Activated CD8-positive, alpha-beta memory T cell treated with anti-CD3 and anti-CD28 coated beads, Interleukin-2, amount 50 U/mL, for 48 hours (primary cell): ENCODE results near the gene ST6GAL1.
"Not testable (repeated sequence)": the region's sequence is repeated elsewhere in the genome, so short reads cannot be mapped to it uniquely, and the experiment has no call there.

Experiments
- DNase-seq: peaks from one replicate; pipeline ENCODE4 v3.0.0-alpha.2; 2020

ST6GAL1 gene, protein sequence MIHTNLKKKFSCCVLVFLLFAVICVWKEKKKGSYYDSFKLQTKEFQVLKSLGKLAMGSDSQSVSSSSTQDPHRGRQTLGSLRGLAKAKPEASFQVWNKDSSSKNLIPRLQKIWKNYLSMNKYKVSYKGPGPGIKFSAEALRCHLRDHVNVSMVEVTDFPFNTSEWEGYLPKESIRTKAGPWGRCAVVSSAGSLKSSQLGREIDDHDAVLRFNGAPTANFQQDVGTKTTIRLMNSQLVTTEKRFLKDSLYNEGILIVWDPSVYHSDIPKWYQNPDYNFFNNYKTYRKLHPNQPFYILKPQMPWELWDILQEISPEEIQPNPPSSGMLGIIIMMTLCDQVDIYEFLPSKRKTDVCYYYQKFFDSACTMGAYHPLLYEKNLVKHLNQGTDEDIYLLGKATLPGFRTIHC

DNA sequence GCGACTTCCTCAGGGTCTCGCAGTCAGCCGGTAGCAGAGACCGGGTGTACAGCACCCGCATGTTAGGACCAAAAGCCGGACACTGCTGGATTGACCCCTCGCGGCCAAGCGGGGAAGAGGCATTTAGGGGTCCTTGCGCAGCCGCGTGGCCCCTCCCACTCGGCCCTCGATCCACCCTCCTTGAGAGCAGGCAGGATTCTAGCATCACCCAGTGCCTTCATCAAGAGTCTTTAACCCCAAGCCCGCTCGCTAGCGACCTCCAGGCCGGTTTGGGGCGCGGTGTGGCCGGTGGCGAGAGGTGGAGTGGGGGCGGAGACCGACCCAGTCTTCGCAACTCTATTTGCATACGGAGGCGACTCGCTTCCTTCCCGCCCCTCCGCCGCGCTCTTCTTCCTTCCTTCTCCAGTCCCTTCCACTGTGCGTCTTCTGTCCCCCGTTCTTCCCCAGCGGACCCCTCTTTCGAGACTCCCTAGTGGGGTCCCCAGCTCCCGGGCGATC lies at the start of gene ST6GAL1:
Gene ST6GAL1, plus strand, starts transcription at position 384 of the 498 bp plus-strand sequence. CDS start 112,178 bp downstream, outside the sequence.
- peak; percentile 87 for DNase-seq

DNA sequence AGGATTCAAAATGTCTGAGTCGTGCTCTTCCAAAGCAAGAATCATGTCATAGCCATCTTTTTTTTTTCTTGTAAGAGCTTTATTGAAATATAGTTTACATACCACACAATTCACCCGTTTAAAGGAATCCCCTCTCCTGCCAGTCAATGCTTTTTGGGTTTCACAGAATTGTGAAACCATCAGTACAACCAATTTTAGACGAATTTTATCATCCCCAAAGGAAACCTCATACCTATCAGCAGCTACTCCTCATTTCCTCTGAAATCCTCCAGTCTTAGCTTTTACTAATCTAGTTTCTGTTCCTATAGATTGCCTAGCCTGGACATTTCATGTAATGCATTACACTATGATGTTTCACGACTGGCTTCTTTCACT lies 48.2 kb upstream of the ST6GAL1 start:
- DNase-seq, result no peak

DNA sequence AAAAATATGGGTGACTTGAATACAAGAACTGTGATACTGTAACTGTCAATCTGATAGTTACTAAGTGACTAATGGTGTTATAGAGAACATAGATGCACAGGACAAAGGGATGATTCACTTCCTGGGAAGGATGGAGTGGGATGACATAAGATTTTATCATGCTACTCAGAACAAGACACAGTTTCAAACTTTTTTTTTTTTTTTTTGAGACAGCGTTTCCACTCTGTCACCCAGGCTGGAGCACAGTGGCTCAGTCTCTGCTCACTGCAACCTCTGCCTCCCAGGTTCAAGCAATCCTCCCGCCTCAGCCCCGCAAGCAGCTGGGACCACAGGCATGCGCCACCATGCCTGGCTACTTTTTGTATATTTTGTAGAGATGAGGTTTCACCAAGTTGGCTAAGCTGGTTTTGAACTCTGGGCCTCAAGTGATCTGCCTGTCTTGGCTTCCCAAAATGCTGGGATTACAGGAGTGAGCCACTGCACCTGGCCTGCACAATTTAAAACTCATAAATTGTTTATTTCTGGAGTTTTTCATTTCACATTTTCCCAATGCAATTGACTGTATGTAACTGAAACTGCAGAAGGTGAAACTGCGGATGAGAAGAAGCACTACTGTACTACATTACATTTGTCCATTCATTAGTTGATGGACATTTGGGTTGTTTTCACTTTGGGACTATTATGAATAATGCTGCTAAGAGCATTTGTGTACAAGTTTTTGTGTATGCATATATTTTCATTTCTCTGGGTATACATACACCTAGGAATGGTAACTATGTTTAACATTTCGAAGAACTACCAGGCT lies 47.2 kb upstream of the ST6GAL1 start:
- peak; percentile 73 for DNase-seq

DNA sequence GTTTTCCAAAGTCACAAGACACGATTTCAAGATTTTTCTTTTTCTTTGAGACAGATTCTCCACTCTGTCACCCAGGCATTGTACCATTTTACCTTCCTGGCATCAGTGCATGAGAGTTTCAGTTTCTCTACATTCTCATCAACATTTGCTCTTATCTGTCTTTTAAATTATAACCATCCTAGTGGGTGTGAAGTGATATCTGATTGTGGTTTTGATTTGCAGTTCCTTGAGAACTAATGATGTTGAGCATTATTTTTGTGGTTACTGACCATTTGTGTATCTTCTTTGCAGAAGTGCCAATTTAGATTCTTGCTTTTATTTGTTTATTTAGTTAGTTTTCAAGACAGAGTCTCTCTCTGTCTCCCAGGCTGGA lies 46.7 kb upstream of the ST6GAL1 start:
- no peak for DNase-seq

DNA sequence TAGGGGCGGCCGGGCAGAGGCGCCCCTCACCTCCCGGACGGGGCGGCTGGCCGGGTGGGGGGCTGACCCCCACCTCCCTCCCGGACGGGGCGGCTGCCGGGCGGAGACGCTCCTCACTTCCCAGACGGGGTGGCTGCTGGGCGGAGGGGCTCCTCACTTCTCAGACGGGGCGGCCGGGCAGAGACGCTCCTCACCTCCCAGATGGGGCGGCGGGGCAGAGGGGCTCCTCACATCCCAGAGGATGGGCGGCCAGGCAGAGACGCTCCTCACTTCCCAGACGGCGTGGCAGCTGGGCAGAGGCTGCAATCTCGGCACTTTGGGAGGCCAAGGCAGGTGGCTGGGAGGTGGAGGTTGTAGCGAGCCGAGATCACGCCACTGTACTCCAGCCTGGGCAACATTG lies 45.5 kb upstream of the ST6GAL1 start:
- not testable (repeated sequence) for DNase-seq

DNA sequence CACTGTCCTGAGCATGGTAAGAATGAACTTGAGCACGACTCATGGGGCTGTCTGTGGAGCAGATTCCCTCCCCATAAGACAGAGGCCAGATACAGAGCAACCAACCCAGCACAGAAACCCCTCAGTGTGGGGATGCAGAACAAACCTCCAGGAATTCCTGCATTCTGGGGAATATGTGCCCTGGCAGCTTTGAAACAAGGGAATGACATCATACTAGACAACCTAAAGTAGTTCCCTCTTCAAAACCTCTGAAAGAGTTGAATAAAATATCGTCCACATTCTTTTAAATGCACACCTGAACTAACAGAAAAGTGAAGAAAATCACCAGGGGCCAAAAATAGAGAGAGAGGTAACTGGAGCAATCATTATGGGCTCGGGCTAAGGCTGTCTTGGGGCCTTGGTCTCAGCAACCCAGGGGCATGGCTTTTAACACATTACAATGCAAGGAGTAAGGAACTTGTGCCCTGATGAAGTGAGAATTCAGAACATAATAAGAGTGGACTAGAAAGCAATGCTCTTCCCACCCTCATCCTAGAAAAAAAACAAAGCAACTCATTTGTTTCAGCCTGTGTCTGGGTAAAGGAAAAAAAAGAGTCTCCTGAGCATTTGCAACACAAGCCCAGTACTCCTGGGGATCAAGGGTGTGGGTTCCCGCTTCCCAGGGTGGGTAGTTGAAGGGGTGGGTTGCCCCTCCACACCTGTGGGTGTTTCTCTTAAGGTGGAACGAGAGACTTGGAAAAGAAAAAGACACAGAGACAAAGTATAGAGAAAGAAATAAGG lies 43.9 kb upstream of the ST6GAL1 start:
- no peak for DNase-seq

DNA sequence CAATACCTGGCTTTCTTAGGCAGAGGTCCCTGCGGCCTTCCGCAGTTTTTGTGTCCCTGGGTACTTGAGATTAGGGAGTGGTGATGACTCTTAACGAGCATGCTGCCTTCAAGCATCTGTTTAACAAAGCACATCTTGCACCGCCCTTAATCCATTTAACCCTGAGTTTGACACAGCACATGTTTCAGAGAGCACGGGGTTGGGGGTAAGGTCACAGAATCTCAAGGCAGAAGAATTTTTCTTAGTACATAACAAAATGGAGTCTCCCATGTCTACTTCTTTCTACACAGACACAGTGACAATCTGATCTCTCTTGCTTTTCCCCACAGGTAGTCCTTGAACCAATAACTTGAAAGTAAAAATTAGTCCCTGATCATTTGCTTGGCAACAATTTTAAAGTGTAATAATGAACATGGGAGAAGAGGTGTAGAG lies 42.8 kb upstream of the ST6GAL1 start:
- not testable (repeated sequence) for DNase-seq

DNA sequence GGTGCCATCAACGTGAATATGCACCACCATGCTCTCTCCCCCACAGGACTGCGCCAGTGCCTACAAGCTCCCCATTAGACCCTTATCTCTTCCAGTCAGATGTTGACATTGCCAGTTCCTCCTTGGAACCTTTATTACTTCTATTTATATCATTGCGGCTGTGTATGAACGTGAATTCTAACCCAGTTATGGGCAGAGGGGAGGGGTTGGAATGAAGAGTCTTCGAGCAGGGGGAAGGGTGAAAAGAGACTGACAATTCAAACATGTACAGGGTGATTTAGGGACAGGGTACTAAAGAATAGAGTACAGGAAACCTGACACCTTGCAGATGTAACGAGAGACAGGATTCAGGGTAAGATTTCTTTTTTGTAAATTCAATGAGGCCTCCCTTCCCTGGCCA lies 41.8 kb upstream of the ST6GAL1 start:
- no peak for DNase-seq

DNA sequence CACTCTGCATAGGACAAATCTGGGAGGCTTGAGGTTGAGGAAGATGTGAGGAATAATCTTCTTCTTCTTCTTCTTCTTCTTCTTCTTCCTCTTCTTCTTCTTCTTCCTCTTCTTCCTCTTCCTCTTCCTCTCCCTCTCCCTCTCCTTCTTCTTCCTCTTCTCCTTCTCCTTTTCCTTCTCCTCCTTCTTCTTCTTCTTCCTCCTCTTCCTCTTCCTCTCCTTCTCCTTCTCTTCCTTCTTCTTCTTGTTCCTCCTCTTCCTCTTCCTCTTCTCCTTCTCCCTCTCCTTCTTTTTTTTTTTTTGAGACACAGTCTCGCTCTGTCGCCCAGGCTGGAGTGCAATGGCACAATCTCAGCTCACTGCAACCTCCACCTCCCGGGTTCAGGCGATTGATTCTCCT lies 40.6 kb upstream of the ST6GAL1 start:
- DNase-seq, result not testable (repeated sequence)

DNA sequence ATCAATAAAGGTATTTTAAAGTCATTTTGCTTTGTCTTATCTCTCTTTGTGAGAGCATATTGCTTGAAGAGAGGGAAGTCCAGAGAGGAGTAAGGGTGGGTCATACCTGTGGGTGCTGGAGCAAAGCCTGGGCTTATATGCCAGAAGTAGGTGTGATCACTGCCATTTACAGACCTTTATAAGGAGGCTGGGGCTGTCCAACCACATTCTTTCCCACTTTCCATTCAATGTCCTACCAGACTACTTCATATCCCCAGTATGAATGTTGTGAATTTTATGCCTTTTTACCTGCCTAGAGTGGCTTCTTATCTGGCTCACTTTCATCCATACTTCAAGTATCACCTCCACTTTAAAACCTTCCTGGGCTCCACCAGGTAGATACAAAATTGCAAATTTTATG lies 39.4 kb upstream of the ST6GAL1 start:
- no peak for DNase-seq

DNA sequence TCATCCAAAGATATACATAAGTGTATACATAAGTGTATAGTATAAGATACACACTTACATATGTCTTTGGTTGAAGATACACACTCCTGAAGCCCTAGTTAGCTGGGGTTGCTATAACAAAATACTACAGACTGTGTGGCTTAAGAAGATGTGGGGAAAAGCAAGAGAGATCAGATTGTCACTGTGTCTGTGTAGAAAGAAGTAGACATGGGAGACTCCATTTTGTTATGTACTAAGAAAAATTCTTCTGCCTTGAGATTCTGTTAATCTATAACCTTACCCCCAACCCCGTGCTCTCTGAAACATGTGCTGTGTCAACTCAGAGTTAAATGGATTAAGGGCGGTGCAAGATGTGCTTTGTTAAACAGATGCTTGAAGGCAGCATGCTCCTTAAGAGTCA lies 37.3 kb upstream of the ST6GAL1 start:
- DNase-seq, result not testable (repeated sequence)

DNA sequence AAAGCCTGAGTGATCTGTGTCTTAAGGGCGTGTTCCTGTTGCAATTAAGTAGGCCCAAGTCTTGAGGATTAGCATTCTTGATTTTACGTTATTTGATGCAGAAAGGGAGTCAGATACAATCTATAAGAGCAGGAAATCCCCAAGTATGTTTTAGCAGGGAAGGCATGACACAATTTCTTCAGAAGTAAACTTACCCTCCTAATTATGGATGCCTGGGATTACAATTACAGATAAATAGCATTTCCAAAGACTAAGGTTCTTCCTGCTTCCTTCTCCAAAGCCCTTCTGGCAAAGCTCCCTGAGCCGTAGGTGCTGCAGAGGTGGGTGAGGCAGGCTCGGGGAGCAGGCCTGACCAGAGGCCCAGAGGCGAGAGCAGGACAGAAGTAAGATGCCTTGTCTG lies 34.9 kb upstream of the ST6GAL1 start:
- no peak for DNase-seq

DNA sequence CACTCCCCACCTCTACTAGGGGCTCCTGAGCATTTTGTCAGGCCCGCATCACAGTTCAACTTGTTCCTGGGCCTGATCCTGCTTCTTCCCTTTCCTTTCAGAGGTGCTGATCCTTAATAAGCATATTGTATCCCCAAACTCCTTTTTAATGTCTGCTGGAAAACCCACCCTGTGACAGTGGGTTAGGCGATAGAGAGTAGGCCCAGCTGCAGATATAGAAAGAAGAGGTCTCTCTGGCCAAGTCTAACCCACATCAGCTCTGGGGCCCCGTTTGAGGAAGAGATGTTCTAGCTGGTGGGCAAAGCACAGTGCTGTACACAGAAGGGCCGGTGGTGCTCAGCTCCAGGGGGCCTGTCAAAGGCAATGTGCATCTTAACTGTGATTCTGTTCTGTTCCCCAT lies 34.3 kb upstream of the ST6GAL1 start:
- DNase-seq, result no peak

DNA sequence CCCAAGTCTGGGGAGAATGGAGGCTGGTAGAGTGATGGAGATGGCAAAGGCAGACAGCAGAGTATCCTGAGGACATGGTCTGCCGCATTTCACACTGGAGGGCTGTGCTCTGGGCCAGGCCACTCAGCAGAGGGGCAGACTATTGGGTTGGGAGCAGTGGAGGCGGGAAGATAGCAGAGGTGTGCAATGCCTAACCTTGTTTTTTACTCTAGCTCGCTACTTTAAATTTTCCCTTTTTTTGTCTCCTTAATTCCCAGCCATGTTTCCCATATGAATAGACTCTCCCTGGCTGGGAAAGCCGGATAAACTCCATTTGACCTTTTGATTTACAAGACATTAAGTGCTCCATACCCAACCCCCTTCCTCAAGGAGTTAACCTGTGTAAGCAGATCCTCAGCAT lies 33.5 kb upstream of the ST6GAL1 start:
- no peak for DNase-seq

DNA sequence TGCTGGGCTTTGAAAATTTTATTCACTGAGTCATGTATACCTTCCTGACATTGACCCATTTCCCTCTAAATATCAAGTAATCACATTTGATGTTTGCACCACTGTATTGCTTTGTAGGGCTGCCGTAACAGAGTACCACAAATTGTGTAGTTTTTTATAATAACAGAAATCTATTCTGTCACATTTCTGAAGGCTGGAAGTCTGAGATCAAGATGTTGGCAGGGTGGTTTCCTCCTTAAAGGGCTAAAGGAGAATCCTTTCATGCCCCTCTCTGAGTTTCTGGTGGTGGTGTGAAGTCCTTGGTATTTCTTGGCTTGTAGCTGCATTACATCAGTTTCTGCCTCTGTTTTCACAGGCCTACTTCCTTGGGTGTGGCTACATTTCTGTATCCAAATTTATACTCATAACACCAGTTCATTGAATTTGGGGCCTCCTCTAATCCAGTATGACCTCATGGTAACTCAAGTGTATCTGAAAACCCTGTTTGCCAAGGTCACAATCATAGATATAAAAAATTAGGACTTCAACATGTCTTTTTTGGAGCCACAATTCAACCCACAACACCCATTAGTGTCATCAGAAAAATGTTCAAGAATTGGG lies 29.1 kb upstream of the ST6GAL1 start:
- DNase-seq, result no peak

DNA sequence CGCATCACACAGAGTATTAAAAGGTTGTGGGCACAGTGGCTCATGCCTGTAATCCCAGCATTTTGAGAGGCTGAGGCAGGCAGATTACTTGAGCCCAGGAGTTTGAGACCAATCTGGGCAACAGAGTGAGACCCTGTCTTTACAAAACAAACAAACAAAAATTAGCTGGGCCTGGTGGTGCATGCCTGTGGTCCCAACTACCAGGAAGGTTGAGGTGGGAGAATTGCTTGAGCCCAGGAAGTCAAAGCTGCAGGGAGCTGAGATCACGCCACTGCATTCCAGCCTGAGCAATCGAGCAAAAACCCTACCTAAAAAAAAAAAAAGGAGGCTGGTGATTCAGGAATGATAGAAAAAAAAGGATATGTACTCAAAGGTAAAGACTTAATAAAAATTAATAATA lies 28.2 kb upstream of the ST6GAL1 start:
- DNase-seq, result no peak

DNA sequence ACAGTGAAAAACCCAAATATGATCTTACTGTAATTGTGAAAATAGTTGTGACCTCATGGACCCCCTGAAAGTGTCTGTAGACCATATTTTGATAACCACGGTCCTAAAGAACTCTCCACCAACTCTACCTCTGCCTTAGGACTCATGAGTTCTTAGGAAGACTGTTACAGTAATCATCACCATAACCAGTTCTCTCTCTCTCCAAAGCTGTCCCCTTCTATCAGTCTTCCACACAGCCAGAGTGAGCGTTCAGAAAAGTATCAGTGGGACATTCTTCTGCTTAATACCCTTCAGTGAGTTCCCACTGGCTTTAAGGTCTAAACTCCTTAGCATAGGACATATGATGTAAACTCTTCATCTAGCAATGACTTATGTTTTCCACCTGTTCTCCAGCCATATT lies 27.6 kb upstream of the ST6GAL1 start:
- no peak for DNase-seq

DNA sequence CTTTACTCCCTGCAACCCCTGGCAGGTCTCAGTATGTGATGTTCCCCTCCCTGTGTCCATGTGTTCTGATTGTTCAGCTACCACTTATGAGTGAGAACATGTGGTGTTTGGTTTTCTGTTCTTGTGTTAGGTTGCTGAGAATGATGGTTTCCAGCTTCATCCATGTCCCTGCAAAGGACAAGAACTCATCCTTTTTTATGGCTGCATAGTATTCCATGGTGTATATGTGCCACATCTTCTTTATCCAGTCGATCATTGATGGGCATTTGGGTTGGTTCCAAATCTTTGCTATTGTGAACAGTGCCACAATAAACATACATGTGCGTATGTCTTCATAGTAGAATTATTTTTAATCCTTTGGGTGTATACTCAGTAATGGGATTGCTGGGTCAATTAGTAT lies 26.6 kb upstream of the ST6GAL1 start:
- not testable (repeated sequence) for DNase-seq

DNA sequence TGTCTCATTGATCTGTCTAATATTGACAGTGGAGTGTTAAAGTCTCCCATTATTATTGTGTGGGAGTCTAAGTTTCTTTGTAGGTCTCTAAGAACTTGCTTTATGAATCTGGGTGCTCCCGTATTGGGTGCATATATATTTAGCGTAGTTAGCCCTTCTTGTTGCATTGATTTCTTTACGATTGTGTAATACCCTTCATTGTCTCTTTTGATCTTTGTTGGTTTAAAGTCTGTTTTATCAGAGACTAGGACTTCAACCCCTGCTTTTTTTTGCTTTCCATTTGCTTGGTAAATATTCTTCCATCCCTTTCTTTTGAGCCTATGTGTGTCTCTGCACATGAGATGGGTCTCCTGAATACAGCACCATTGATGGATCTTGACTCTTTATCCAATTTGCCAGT lies 23.3 kb upstream of the ST6GAL1 start:
- DNase-seq, result not testable (repeated sequence)

DNA sequence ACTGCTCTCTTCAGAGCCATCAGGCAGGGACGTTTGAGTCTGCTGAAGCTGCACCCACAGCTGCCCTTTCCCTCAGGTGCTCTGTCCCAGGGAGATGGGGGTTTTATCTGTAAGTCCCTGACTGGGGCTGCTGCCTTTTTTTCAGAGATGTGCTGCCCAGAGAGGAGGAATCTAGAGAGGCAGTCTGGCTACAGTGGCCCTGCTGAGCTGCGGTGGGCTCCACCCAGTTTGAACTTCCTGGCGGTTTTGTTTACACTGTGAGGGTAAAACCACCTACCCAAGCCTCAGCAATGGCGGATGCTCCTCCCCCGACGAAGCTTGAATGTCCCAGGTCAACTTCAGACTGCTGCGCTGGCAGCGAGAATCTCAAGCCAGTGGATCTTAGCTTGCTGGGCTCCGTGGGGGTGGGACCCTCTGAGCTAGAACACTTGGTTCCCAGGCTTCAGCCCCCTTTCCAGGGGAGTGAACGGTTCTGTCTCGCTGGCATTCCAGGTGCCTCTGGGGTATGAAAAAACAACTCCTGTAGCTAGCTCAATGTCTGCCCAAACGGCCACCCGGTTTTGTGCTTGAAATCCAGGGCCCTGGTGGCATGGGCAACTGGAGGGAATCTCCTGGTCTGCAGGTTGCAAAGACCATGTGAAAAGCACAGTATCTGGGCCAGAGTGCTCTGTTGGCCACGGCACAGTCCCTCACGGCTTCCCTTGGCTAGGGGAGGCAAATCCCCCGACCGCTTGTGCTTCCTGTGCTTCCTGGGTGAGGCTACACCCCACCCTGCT lies 21.1 kb upstream of the ST6GAL1 start:
- DNase-seq, result peak; percentile 81

DNA sequence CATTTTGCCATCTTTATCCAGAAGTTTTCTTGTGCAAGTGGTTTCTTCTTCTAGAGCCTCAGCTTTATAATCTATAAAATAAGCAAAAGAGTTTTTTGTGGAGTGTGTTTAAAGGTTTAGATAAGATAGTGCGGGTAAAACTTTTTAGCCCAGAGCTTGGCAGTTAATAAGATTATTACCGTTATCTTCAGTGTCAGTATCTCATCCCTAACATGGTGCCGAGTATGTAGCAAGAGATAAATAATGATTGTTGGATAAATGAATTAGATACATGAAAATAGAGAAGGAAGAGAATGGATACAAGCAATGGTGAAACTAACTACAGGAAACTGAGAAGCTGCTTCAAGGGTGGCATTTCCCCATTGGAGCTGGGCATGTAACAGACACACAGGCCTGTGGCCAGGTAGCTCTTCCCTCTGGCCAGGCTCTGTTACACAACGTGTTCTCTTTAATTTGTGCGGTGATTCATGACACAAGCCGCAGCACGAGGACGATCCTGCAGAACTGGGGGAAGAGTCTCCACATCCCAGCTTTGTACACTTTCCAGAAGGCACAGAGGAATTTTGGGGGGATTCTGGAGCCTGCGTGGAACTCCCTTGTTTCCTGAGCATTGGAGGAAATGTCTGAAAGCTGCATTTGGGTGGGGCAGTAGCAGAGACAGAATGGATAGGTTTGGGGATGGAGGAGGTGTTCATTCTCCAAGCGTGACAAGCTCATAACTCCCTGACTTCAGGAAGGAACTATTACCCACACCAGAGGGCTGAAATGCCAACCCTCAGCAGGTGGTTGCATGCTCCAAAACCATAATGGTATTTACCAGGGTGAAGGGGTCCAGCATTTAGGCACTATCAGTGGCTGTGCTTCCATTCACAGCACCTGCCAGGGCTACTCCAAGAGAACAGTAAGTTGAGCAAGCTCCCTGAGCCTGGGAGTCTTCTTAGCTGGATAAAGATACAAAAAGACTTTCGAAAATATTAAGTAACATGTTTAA lies 14.2 kb upstream of the ST6GAL1 start:
- DNase-seq, result no peak
